ENCODE data around the gene G6PD. TPM values are rescaled to one million over a fixed set of nuclear protein-coding genes. Genes with fewer than 3 reads are reported as not detected.

G6PD gene
- total RNA-seq, 1 experiment from 2014 or later = 68.7 TPM

GRCh38 chrX:154506483-154507332 lies 39.9 kb downstream of the G6PD start:
- Histone ChIP-seq H3K56ac (ENCODE audit: insufficient read length, low read depth, low read length) (no peak overlapping the region), H2BK15ac (ENCODE audit: low read depth, low read length) (no peak overlapping the region), H4K91ac (ENCODE audit: insufficient read length, low read depth, low read length) (no peak overlapping the region), H3K27ac (ENCODE audit: insufficient read length, low read depth, low read length) (no peak overlapping the region), H3K9me3 (ENCODE audit: control insufficient read depth, low read depth, low read length) (peaks cover 20% of the 10 kb centered on the region), H4K5ac (ENCODE audit: insufficient read length, low read depth, low read length) (no peak overlapping the region), H2AK5ac (ENCODE audit: insufficient read length, low read length) (no peak overlapping the region), H3K9ac (ENCODE audit: extremely low read depth, insufficient read length, low read length) (no peak overlapping the region), H2AFZ (ENCODE audit: low read length) (no peak overlapping the region), H3K4me2 (ENCODE audit: insufficient read depth, insufficient read length, low read length) (no peak overlapping the region), H2BK12ac (ENCODE audit: insufficient read length, low read depth, low read length) (no peak overlapping the region), H3K14ac (ENCODE audit: insufficient read depth, low read length) (no peak overlapping the region), H2BK120ac (ENCODE audit: low read depth, low read length, poor library complexity, severe bottlenecking) (no peak overlapping the region), H3K79me1 (ENCODE audit: insufficient read depth, low read depth, low read length, poor library complexity, severe bottlenecking) (no peaks in the 10 kb centered on the region), H3K23ac (ENCODE audit: insufficient read length, low read depth, low read length) (no peak overlapping the region), H3K79me2 (ENCODE audit: insufficient read depth, low read length) (no peaks in the 10 kb centered on the region), H4K20me1 (ENCODE audit: control insufficient read depth, insufficient read depth, insufficient read length) (no peaks in the 10 kb centered on the region), H3K4ac (ENCODE audit: low read depth, low read length) (no peak overlapping the region), H2BK20ac (ENCODE audit: low read depth, low read length, poor library complexity, severe bottlenecking) (no peak overlapping the region), H4K8ac (replicated peaks; ENCODE audit: insufficient read length, low read depth, low read length) (no peak overlapping the region), H2BK5ac (ENCODE audit: insufficient read length, low read length) (no peak overlapping the region), H3K18ac (ENCODE audit: insufficient read length, low read depth, low read length) (no peak overlapping the region), H3K23me2 (ENCODE audit: insufficient read length, low read depth, low read length, poor library complexity, severe bottlenecking) (no peaks in the 10 kb centered on the region), H3K27me3 (ENCODE audit: insufficient read depth, low read length) (no peaks in the 10 kb centered on the region), H3K4me1 (ENCODE audit: insufficient read depth, low read length) (no peaks in the 10 kb centered on the region), H3T11ph (ENCODE audit: low read length) (no peak overlapping the region)
- Mint-ChIP-seq H3K9me3 (peaks cover 66 to 73% of the 10 kb centered on the region in 2 experiments), H3K36me3 (ENCODE audit: insufficient read depth in 1 of 3, low read depth in 3 of 3) (peaks cover 30 to 44% (median 34%) of the 10 kb centered on the region in 3 experiments), H3K4me3 (no peak overlapping the region), H3K27me3 (ENCODE audit: low read depth) (no peaks in the 10 kb centered on the region; the same call in 1 of the 2 replicates), H3K4me1 (no peaks in the 10 kb centered on the region), H3K27ac (no peak overlapping the region)
- WGBS (ENCODE audit: extremely low coverage, insufficient read length, low lambda C conversion rate) = no CpG with 5 or more reads among the region's 37 CpGs
- no peak for TF ChIP-seq CTCF (conservative IDR thresholded peaks at IDR 0.05)
- DNase-seq = no peak

All from H9 (cell line).